GM18868 (cell line): ENCODE measurements around the gene METAP1.
"Not testable (repeated sequence)": the region's sequence is repeated elsewhere in the genome, so short reads cannot be mapped to it uniquely, and the experiment has no call there.

Source experiments
- ATAC-seq: cut with Tn5 transposase; IDR thresholded peaks from one replicate; pipeline ENCODE4 v1.9.1; 2021; ENCODE audit warnings: mild to moderate bottlenecking, moderate library complexity; ENCODE audit not compliant: unreplicated experiment

The METAP1 gene

DNA sequence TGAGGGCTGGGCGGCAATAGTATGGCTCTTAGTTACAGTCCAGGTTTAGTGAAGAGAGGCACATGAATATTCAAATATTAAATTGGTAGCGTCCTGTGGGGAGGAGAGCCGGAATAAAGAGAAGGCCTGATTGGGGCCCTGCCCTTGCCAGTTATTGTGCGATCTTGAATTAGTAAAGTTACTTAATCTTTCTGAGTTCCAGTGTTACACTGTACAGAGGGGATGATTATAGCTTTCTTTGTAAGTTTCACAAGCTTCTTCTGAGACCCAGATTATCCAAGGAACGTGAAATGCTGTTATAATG, 1.2 kb downstream of the METAP1 start:
- ATAC-seq: no peak

DNA sequence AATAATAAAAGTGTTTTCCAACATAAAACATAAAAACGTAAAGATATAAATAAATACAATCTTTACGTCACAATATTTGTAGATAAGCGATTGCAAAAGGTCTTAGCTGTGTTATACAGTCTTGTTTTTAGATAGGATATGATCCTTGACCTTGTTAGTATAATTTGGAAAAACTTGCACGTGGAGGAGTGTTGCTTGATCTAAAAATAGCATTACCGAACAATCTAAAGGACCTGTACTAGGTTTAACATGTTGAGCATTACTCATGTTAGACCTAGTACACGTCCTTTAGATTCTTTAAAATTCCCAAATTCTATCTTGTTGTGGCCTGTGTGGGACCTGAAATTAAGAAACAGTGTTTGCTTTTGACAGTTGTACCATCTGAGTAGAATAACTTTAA, 1.6 kb downstream of the METAP1 start:
- ATAC-seq: no peak

DNA sequence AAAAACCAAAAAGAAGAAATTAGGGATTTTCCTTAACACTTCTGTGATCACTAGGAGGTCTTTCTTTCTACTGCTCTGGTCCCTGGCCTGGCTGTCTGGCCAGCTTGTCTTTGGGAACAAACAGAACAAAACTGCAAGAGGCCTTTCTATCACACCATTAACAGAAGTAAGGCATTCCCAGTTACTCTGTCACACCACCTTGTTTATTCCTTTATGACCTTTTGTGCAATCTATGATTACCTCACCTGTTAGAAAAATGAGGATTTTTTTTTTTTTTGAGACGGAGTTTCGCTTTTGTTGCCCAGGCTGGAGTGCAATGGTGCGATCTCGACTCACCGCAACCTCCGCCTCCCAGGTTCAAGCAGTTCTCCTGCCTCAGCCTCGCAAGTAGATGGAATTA, 3.0 kb downstream of the METAP1 start:
- ATAC-seq: no peak

DNA sequence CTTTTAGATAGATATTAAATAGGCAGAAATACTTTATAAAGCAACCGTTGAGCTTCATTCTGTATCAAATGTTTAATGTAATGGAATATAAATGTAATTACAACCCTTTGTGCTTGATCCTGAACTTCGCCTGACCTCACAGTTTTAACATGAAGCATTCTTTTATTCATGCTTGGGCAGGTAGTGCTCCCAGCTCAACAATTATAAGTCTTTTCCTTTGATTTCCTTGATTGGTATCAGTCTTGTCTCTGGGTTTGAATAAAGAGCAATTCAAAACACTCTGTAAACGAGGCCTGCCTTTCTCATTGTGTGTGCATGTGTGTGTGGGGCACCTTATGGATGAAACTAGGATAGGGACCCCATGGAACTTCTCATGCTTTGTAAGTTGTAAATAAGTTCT, 6.8 kb downstream of the METAP1 start:
- ATAC-seq: no peak

DNA sequence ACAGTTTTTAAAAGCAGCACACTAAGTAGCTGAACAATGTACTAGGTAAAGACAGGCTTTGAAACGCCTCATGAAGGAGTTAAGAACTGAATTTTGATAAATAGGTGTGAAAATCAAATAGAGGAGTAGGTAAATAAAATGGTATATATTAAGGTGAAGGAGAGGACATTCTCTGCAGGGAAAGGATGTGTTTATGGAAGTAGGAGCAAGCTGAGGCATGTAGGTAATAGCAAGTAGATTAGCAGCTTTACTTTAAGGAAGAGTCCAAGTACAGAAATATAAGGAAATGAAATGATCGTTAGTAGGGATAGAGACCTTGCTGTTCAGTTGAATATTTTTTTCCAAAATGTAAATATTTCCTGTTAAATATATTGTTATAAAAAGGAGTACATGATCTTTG, 12.5 kb downstream of the METAP1 start:
- ATAC-seq: no peak

DNA sequence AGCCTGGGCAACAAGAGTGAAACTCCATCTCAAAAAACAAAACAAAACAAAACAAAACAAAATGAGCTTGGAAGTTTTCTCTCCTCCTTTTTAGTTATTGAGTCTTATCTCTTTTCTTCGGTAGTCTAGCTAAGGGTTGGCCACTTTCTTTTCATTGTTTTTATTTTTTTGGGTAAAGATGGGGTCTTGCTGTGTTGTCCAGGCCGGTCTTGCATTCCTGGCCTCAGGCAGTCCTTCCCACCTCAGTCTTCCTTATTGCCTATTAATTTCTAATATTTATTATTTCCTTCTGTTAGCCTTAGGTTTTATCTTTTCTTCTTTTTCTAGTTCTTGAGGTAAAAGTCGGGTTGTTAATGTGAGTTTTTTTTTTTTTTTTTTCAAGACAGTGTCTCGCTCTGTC, 16.4 kb downstream of the METAP1 start:
- ATAC-seq: no peak

DNA sequence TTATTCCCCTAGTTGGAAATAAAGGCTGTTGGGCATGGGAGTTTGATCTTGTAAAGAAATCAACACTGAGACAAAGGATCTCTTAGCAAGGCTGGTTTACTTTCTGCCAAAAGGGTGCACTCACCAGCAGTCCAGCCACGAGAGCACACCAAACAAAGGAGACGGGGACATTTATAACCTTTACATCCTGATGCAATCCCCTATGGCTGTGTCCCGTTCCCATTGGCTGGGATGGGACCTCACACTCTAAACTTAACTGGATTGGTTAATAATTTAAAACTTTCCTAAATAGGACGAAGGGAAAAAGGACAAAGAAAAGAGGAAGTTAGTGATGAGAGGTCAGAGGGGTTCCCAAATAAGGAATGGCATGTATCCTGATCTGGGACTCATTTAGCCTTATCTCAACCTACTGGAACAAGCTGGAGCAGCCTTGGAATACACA, 17.9 kb downstream of the METAP1 start:
- ATAC-seq: no peak

DNA sequence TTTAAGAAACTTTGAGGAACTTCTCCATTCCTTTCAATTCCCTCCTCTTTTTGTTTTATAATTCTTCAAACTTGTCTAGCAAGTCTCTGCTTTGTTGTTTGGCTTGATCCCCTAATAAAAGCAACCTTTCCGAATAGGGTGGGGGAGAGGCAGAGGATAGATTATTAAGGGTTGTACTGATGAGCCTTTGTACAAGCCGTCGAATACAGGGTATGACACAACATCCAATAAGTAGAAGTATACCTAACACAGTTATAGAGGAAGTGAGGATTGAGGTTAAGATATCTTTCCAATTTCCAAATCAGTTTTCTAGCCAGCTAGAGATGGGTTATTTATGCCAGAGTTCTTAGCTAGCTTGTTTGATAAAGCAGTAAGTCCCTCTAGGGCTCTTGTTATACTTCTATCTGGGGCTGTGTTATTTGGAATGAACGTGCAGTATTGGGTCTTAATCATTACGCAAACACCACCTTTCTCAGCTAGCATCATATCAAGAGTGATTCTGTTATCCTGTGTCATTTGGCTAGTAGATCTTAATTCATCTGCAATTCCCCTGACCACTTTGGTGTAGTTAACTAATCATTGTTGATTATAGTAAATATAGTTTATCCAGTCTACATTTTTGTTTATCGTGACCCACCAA, 18.5 kb downstream of the METAP1 start:
- ATAC-seq: no peak

DNA sequence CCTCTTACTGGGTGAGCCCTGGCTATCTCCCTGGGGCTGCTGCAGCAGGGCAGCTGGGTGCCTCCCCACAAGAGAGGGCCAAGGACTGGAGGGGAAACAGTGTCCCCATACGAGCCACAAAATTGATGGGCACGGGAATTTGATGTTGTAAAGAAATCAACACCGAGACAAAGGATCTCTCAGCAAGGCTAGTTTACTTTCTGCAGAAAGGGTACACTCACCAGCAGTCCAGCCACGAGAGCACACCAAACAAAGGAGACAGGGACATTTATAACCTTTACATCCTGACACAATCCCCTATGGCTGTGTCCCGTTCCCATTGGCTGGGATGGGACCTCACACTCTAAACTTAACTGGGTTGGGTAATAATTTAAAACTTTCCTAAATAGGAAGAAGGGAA, 25.9 kb downstream of the METAP1 start:
- ATAC-seq: no peak

DNA sequence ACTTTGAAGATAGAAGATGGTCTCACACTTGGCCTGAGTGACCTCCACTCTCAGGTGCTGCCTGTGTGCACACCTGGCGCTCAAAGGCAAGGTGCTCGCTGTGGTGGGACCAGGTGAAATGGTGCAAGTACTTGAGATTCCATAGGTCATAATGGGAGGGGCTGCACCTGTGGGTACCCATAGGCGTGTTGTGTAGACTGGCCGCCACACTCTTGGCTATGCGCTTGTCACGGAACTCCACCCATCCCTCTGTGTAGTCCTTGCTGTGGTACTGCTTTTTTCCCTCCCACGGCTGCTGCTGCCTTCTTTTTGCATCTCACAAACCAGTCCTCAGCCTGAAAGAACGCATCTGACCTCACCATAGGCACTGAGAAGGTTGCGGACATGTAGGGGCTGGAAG, 27.0 kb downstream of the METAP1 start:
- ATAC-seq: no peak

DNA sequence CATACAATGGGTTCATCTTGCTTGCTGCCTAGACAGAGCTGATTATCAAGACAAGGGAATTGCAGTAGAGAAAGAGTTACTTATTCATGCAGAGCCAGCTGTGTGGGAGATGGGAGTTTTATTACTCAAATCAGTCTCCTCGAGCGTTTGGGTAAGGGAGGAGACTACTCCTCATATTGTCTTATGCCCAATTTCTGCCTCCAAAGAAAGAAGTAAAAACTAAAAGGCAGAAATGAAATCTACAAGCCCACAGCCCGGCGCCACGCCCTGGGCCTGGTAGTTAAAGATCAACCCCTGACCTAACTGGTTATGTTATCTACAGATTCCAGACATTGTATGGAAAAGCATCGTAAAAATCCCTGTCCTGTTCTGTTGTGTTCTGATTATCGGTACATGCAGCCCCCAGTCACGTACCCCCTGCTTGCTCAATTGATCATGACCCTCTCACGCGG, 28.3 kb downstream of the METAP1 start:
- not testable (repeated sequence) for ATAC-seq

DNA sequence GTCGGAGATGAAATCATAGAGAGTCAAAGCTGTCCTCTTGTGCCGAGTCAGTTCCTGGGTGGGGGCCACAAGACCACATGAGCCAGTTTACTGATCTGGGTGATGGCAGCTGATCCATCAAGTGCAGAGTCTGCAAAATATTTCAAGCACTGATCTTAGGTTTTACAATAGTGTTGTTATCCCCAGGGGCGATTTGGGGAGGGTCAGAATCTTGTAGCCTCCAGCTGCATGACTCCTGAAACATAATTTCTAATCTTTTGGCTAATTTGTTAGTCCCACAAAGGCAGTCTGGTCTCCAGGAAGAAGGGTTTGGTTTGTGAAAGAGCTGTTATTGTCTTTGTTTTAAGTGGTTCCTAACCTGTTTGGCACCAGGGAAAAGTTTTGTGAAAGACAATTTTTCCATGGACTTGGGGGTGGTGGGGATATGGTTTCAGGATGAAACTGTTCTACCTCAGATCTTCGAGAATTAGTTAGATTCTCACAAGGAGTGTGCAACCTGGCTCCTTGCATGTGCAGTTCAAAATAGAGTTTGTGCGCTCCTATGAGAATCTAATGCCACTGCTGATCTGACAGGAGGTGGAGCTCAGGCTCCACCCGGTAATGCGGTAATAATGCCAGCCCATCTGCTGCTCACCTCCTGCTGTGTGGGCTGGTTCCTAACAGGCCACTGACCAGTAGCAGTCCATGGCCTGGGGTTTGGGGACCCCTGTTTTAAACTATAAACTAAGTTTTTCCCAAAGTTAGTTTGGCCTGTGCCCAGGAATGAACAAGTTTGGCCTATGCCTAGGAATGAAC, 29.2 kb downstream of the METAP1 start:
- ATAC-seq: no peak

DNA sequence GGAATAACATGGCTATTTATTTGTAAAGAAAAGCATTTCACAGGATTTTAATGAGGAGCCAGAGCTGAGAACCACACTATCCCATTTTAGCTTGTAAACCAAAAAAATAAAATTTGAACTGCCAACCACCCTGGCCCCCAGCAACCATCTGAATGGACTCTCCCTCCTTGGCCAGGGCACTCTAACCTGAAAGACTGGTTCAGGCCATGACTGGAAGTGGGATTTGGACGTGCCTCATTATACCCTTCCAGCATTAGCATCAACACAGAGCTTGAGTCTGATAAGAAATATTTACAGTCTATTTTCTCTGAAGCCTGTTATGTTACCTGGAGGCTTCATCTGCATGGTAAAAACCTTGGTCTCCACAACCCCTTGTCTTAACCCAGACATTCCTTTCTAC, 30.0 kb downstream of the METAP1 start:
- ATAC-seq: no peak

DNA sequence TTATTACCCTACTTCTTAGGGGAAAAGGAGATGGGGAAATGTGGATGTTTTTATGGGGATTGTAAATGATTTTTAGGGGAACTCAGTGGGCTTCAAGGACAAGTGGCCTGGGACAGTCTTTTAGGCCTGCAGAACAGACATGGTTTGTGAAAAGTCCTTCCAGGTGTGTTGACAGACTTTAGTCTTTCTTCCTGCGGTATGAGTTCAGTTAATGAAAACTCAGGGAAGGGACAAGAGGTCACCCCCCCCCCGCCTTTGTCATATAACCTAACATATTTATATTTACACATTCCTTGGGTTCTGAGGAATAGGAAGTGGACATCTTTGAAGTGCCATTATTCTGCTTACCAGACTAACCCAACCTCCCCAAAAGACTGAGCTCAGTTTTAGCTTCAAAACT, 31.8 kb downstream of the METAP1 start:
- no peak for ATAC-seq

DNA sequence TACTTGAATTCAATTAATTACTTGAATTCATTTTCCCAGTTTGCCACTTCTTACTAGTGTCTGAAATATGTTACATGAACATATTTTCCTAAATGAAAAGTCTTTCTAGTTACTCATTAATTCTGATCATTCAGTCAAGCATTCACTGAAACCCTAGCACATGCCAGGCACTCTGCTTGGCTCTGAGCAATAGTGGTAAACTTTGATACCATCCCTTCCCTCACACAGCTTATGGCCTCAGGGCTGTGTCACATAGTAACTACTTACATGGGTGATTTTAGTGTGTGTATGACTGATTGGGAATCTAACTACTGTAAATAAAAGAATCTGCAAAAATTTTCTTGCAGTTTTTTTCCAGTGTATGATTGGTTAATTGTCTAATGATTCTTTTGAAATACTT, 32.7 kb downstream of the METAP1 start:
- peak; percentile 48 for ATAC-seq

DNA sequence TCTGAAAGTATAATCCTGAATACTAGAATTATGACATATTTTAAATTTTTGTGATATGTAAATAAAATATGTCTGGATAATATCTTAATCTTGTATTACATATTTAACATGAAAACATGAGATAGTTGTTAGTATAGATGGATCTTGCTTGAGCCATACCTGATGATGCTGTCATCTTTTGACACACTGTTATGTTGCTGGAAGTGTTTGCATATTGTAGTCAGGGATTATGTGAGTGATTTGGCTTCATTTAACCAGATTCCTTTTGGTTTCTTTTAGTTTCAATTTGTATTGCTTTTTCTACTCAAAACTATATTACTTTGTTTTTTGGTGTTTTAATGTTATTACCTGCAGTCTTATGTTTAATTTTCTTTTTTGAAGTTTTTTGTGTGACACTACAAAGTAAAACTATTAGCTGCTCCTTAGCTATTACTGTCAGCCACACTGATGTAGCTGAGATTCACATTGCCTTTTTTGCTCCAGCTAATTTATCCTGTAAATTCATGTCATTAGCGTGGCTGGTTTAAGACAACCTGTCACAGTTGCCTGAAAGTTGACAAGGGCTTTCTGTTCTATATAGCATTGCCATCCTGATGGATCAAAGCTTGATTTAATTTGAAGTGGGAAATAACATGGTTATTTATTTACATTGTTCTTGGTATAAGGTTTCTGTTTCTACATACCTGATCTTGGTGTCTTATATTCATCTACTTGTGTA, 33.7 kb downstream of the METAP1 start:
- peak; percentile 77 for ATAC-seq

DNA sequence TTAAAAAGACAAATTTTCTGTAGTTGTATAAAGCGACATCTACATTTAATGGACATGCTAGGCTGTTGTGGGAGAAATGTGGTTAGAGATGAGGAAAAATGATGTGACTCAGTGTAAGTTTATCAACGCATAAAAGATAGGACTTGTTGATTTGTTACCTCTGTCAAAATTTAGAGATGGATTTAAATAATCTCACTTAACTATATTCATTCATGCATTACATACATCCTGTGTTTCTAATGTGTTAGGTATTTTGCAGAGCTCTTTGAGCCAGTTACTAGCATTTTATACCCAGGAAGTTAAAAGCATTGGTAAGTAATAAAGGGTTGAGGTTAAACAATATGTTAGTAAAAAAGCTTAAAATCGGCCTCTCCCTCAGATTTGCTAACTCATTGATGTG, 34.3 kb downstream of the METAP1 start:
- no peak for ATAC-seq

DNA sequence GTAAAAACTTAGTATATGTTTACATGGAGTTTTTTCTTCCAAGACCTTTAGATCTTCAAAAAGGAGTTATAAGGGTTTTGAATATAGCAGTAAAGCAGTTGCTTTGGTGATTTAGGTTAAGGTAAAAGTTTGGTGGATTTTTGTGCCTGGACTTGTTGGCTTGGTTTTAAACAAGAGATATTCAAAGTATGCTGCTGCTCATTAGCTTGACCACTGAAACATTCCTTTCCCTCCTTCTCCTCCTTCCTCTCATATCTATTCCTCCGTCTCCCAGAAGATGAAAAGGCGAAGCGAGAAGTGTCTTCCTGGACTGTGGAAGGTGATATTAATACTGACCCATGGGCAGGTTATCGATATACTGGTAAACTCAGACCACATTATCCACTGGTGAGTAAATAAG, 38.4 kb downstream of the METAP1 start:
- no peak for ATAC-seq

DNA sequence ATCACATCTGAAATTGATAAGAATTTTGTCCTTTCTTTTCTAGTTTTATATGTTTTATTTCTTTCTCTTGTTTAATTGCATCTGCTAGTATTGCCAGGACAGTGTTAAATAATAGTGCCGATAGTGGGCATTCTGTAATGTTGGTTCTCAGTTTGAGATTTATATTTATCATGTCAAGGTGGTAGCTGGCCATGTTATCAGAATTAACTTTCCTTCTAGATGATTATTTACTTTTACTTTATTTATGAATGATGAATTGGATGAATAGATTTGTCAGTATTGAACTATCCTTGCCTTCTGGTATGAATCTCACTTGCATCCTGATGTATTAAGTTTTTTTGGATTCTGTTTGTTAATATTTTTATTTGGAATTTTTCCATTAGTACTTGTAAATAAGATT, 42.7 kb downstream of the METAP1 start:
- ATAC-seq: no peak

DNA sequence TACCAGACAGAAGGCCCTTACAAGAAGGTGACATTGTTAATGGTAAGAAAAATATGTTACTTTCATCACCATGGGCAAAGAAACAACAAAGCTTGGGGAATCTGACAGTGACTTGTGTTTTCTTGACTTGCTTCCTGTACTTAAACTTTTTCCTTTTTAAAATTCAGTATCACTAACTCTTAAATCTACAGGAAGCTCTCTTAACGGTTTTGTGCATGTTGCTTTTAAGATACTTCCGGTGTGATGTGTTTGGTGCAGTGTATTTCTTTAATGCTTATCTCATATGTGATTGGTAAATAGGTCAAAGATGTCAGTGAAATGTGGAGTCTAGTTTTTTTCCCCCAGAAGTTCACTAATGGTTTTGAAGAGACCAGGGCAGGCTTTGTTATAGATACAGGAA, 47.8 kb downstream of the METAP1 start:
- no peak for ATAC-seq

DNA sequence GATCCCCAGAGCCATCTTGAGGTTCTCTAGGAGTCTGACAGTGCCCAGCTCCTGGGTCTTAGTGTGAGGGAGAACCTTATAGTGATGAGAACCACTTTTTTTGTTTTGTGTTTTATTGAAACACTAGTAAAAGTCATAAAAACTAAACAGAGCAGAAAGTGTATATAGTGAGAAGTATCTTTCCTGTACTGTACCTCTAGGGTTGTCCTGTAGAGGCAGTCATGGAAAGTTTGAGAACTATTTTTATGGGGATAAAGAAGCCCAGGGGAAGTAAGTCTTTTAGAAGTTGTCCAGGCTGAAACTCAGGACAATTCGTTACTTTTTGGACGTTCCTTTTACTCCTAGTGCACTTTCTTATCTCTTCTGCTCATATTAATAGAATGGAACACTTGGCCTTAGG, 52.2 kb downstream of the METAP1 start:
- no peak for ATAC-seq

DNA sequence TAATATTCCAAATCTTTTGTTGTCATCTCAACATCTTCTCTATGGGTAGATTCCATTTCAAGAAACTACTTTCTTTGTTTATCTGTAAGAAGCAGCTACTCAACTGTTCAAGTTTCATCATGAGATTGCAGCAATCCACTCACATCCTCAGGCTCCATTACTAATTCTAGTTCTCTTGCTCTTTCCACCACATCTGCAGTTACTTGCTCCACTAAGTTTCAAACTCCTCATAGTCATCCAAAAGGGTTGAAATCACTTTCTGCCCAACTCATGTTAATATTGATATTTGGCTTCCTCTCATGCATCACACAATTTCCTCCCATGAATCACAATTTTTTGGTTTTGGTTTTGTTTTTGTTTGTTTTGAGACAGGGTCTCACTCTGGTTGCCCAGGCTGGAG, 57.4 kb downstream of the METAP1 start:
- ATAC-seq: no peak
